ENCODE results near the gene SH2D2A.

DNA sequence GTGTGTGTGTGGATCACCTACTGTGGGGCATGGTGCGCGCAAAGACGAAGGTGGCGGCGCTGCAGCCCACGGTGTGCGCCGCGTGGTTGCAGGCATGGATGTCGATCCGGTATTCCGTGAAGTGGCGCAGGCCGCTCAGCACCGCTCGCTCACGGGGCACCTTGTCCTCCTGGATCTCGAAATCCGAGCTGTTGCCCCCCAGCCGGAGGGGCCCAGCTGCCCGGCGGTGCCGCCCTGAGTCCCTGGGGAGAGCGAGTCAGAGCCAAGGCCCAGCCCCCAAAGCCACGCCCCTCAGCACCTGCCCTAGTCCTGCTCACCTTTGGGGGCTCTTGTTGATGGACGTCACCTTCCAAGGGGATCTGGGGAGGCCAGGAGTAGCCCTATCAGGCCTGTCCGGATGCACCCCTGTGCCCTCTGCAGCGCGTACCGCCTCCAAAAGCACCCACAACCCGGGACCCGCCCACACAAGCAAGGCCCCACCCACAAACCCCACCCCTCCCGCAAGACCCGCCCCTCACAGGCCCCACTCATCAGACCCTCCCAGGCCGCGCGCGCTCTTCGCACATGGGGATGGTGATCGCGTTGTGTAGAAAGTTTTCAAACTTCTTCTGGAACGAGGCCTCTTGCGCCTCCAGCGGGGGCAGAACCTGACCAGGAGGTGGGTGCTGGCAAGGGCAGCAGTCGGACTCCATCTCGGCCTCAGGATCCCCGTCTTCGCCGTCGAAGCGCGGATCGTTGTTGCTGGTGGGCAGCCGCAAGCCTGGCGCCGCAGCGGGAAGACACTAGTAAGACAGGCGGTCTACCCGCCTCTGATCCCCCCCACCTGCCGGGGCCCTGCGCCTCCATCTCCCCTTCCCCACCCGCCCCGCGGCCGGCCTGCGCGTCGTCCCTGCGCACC lies 28.7 kb upstream of the SH2D2A start:
- no peak for TF ChIP-seq EZH2phosphoT487 (IDR thresholded peaks at IDR 0.05; ENCODE audit: insufficient read depth, low read depth)
- TF ChIP-seq EZH2 (IDR thresholded peaks at IDR 0.05; ENCODE audit: insufficient read depth, poor library complexity, severe bottlenecking), result no peak
